OCI-LY1 (cell line): ENCODE results near the gene ELK4.

Experiments used
- H2AFZ ChIP-seq: fragments of 200-600 bp; sonication (generic), shearing (Covaris generic); 2 replicates; pipeline ENCODE4 v1.6.0; 2014; ENCODE audit warnings: antibody characterized with exemption, mild to moderate bottlenecking, low read length
- H3F3A ChIP-seq: fragments of 200-600 bp; sonication (generic), shearing (Covaris generic); 2 replicates; pipeline ENCODE4 v1.6.0; 2014; ENCODE audit warnings: mild to moderate bottlenecking, antibody characterized with exemption, low read length, moderate library complexity; ENCODE audit not compliant: insufficient read depth
- H3K27ac ChIP-seq: fragments of 200-600 bp; sonication (generic); 2 replicates; pipeline ENCODE4 v1.5.1; 2014; ENCODE audit warnings: low read length, mixed run types, mild to moderate bottlenecking, low read depth; ENCODE audit not compliant: poor library complexity, severe bottlenecking
- H3K27me3 ChIP-seq: fragments of 200-600 bp; sonication (generic); 2 replicates; pipeline ENCODE4 v1.6.0; 2014; ENCODE audit warnings: antibody characterized with exemption, mild to moderate bottlenecking, low read length, moderate library complexity; ENCODE audit not compliant: insufficient read depth
- H3K36me3 ChIP-seq: fragments of 200-600 bp; sonication (generic); 2 replicates; pipeline ENCODE4 v1.6.1; 2014; ENCODE audit warnings: mild to moderate bottlenecking, antibody characterized with exemption, low read length, moderate library complexity, mixed read lengths; ENCODE audit not compliant: insufficient read depth
- H3K4me1 ChIP-seq: fragments of 200-600 bp; sonication (generic); 2 replicates; pipeline ENCODE4 v1.5.1; 2014; ENCODE audit warnings: mild to moderate bottlenecking, low read length, moderate library complexity; ENCODE audit not compliant: insufficient read depth, severe bottlenecking
- H3K4me2 ChIP-seq: fragments of 200-600 bp; sonication (generic), shearing (Covaris generic); 2 replicates; pipeline ENCODE4 v1.6.1; 2014; ENCODE audit warnings: low read length
- H3K4me3 ChIP-seq: fragments of 200-600 bp; sonication (generic); 2 replicates; pipeline ENCODE4 v1.5.1; 2014; ENCODE audit warnings: low read length, low read depth, mild to moderate bottlenecking, mixed read lengths; ENCODE audit not compliant: poor library complexity, severe bottlenecking
- H3K79me2 ChIP-seq: fragments of 200-600 bp; shearing (Covaris generic); 2 replicates; pipeline ENCODE4 v1.6.1; 2016; ENCODE audit warnings: mixed run types, low read length, mixed read lengths; ENCODE audit not compliant: insufficient read depth
- H3K9ac ChIP-seq: fragments of 200-600 bp; sonication (generic), shearing (Covaris generic); 2 replicates; pipeline ENCODE4 v1.6.1; 2014; ENCODE audit warnings: mild to moderate bottlenecking, low read length, mixed read lengths
- H3K9me2 ChIP-seq: fragments of 200-600 bp; sonication (generic), shearing (Covaris generic); 2 replicates; pipeline ENCODE4 v1.6.1; 2014; ENCODE audit warnings: low read depth, mild to moderate bottlenecking, low read length, mixed read lengths
- H3K9me3 ChIP-seq: fragments of 200-600 bp; shearing (Covaris generic); 2 replicates; pipeline ENCODE4 v1.6.1; 2014; ENCODE audit warnings: low read length, mixed read lengths
- H4K20me1 ChIP-seq: fragments of 200-600 bp; sonication (generic), shearing (Covaris generic); 2 replicates; pipeline ENCODE4 v1.6.0; 2016; ENCODE audit warnings: mild to moderate bottlenecking, low read length; ENCODE audit not compliant: insufficient read depth
- CTCF ChIP-seq: fragments of 200-600 bp; sonication (generic), shearing (Covaris generic); IDR thresholded peaks from 2 replicates; pipeline ENCODE4 v1.5.1; 2017; ENCODE audit warnings: mild to moderate bottlenecking, antibody characterized with exemption, low read length, moderate library complexity, mixed read lengths
- EZH2 ChIP-seq: fragments of 200-600 bp; sonication (generic), shearing (Covaris generic); IDR thresholded peaks from 2 replicates; pipeline ENCODE4 v1.8.0; 2017; ENCODE audit warnings: borderline replicate concordance, mixed run types, mild to moderate bottlenecking, antibody characterized with exemption, low read length, moderate library complexity, mixed read lengths

The ELK4 gene

GRCh38 chr1:205592443-205593003, 39.3 kb downstream of the ELK4 start:
- no peaks in the 10 kb centered on the region for H3K9me3 ChIP-seq
- H2AFZ ChIP-seq, result no peak overlapping the region
- TF ChIP-seq EZH2 (no peak), CTCF (no peak)
- H3K27me3 ChIP-seq, result no peaks in the 10 kb centered on the region
- H3K4me3 ChIP-seq, result peak overlapping the region; percentile 61
- H3K4me2 ChIP-seq, result peak overlapping the region; percentile 82
- peaks cover 61% of the 10 kb centered on the region for H3K4me1 ChIP-seq
- peak overlapping the region; percentile 67 for H3K9ac ChIP-seq
- H3K27ac ChIP-seq, result peak overlapping the region; percentile 98
- peaks cover 2% of the 10 kb centered on the region; the same call in 1 of the 2 replicates for H3K36me3 ChIP-seq
- H3F3A ChIP-seq, result peaks cover 7% of the 10 kb centered on the region
- H3K9me2 ChIP-seq, result no peaks in the 10 kb centered on the region
- H3K79me2 ChIP-seq, result no peaks in the 10 kb centered on the region
- no peaks in the 10 kb centered on the region for H4K20me1 ChIP-seq

- Histone ChIP-seq H3K4me3 (peak overlapping the region; percentile 61), H3K36me3 (no peaks in the 10 kb centered on the region), H2AFZ (no peak overlapping the region), H3K79me2 (no peaks in the 10 kb centered on the region), H3F3A (peaks cover 7% of the 10 kb centered on the region), H3K9me2 (no peaks in the 10 kb centered on the region), H3K9ac (peak overlapping the region; percentile 66), H3K9me3 (no peaks in the 10 kb centered on the region), H3K27ac (peak overlapping the region; percentile 98), H3K4me2 (peak overlapping the region; percentile 82), H3K4me1 (peaks cover 56% of the 10 kb centered on the region), H4K20me1 (no peaks in the 10 kb centered on the region), H3K27me3 (no peaks in the 10 kb centered on the region)
- TF ChIP-seq EZH2, result no peak
- TF ChIP-seq CTCF, result peak; percentile 96
These were observed 40.1 kb downstream of the ELK4 start for GRCh38 chr1:205591522-205592351.

GRCh38 chr1:205590777-205591513, 40.9 kb downstream of the ELK4 start:
- Histone ChIP-seq H3K27ac (no peak overlapping the region), H3K9ac (no peak overlapping the region), H3K4me1 (peaks cover 48% of the 10 kb centered on the region), H3K36me3 (no peaks in the 10 kb centered on the region), H3K9me3 (no peaks in the 10 kb centered on the region), H4K20me1 (no peaks in the 10 kb centered on the region), H3K4me2 (no peak overlapping the region), H3F3A (peaks cover 5% of the 10 kb centered on the region; the same call in 1 of the 2 replicates), H3K4me3 (no peak overlapping the region), H3K27me3 (no peaks in the 10 kb centered on the region), H3K9me2 (no peaks in the 10 kb centered on the region), H2AFZ (no peak overlapping the region), H3K79me2 (no peaks in the 10 kb centered on the region)
- TF ChIP-seq EZH2 (no peak), CTCF (no peak)
